HFFc6 (cell line): ENCODE results near the gene TCP1. TPM values are rescaled to one million over a fixed set of nuclear protein-coding genes. Genes with fewer than 3 reads are reported as not detected.
"Not testable (repeated sequence)": the region's sequence is repeated elsewhere in the genome, so short reads cannot be mapped to it uniquely, and the experiment has no call there.

Experiments
- DNase-seq: peaks from one replicate; pipeline ENCODE4 v3.0.0-alpha.2; 2018
- H3K27ac Mint-ChIP-seq: 2 replicates; pipeline ENCODE4 v1.8.0; 2020; ENCODE audit warnings: mild to moderate bottlenecking, mixed read lengths
- H3K27me3 Mint-ChIP-seq: 2 replicates; pipeline ENCODE4 v1.8.0; 2021; ENCODE audit warnings: mild to moderate bottlenecking, moderate library complexity, mixed read lengths; ENCODE audit not compliant: insufficient read depth
- H3K36me3 Mint-ChIP-seq: 2 replicates; pipeline ENCODE4 v1.8.0; 2021; ENCODE audit warnings: low read depth, mixed read lengths
- H3K4me1 Mint-ChIP-seq: 2 replicates; pipeline ENCODE4 v1.8.0; 2020; ENCODE audit warnings: low read depth, mixed read lengths
- H3K4me3 Mint-ChIP-seq: 2 replicates; pipeline ENCODE4 v1.8.0; 2020; ENCODE audit warnings: mild to moderate bottlenecking, moderate library complexity, mixed read lengths
- H3K9me3 Mint-ChIP-seq: 2 replicates; pipeline ENCODE4 v1.8.0; 2020; ENCODE audit warnings: mild to moderate bottlenecking, mixed read lengths
- CTCF ChIP-seq: fragments of 200-600 bp; sonication (generic); IDR thresholded peaks from 2 replicates; pipeline ENCODE4 v1.5.0; 2021; ENCODE audit warnings: antibody characterized with exemption, mild to moderate bottlenecking
- total RNA-seq, 6 experiments: library from RNA; stranded (reverse); fragmentation: NEBNext Ultra II Directional; extraction: Animal tissue kit (Norgen Biotek cat#: 25700); gene quantifications; 2 replicates in 1 of 6; 3 replicates in 5 of 6; pipeline ENCODE4 v1.2.3, GENCODE V29; 2021

TCP1 gene
- total RNA-seq, 6 experiments from 2014 or later = 212 to 270 (median 225) TPM

GRCh38 chr6:159739341-159739740 is 50.1 kb downstream of the TCP1 start:
- H3K4me1 Mint-ChIP-seq = peaks cover 5% of the 10 kb centered on the region; the same call in 1 of the 2 replicates
- no peak overlapping the region for H3K4me3 Mint-ChIP-seq
- DNase-seq = no peak
- H3K36me3 Mint-ChIP-seq = peaks cover 19% of the 10 kb centered on the region
- no peaks in the 10 kb centered on the region for H3K27me3 Mint-ChIP-seq
- H3K27ac Mint-ChIP-seq = no peak overlapping the region
- H3K9me3 Mint-ChIP-seq = no peaks in the 10 kb centered on the region
- TF ChIP-seq CTCF = no peak

GRCh38 chr6:159736908-159737307 is 52.5 kb downstream of the TCP1 start:
- H3K27ac Mint-ChIP-seq = no peak overlapping the region
- H3K4me1 Mint-ChIP-seq = peaks cover 9% of the 10 kb centered on the region; the same call in 1 of the 2 replicates
- peaks cover 15% of the 10 kb centered on the region for H3K36me3 Mint-ChIP-seq
- no peak overlapping the region for H3K4me3 Mint-ChIP-seq
- no peak for TF ChIP-seq CTCF
- no peaks in the 10 kb centered on the region for H3K27me3 Mint-ChIP-seq
- no peak for DNase-seq
- no peaks in the 10 kb centered on the region for H3K9me3 Mint-ChIP-seq

GRCh38 chr6:159733395-159733794 is 56.0 kb downstream of the TCP1 start:
- H3K9me3 Mint-ChIP-seq, H3K27me3 Mint-ChIP-seq, H3K4me3 Mint-ChIP-seq, DNase-seq, H3K27ac Mint-ChIP-seq: not testable (repeated sequence)
- Mint-ChIP-seq H3K36me3 (peaks cover 16% of the 10 kb centered on the region), H3K4me1 (peaks cover 23% of the 10 kb centered on the region)

- H3K4me3 Mint-ChIP-seq, H3K9me3 Mint-ChIP-seq, DNase-seq, H3K27ac Mint-ChIP-seq, H3K27me3 Mint-ChIP-seq: not testable (repeated sequence)
- peaks cover 23% of the 10 kb centered on the region for H3K4me1 Mint-ChIP-seq
- peaks cover 21% of the 10 kb centered on the region for H3K36me3 Mint-ChIP-seq
These were observed 56.9 kb downstream of the TCP1 start for GRCh38 chr6:159732550-159732949.

- DNase-seq = no peak
- H3K4me1 Mint-ChIP-seq = peaks cover 32% of the 10 kb centered on the region
- no peak for TF ChIP-seq CTCF
- no peaks in the 10 kb centered on the region for H3K9me3 Mint-ChIP-seq
- no peak overlapping the region for H3K27ac Mint-ChIP-seq
- peak overlapping the region; percentile 95 for H3K4me3 Mint-ChIP-seq
- peaks cover 28% of the 10 kb centered on the region for H3K36me3 Mint-ChIP-seq
- peaks cover 3% of the 10 kb centered on the region; the same call in 1 of the 2 replicates for H3K27me3 Mint-ChIP-seq
These were observed 59.1 kb downstream of the TCP1 start for GRCh38 chr6:159730332-159730676.

GRCh38 chr6:159729598-159730331 is 59.6 kb downstream of the TCP1 start:
- no peaks in the 10 kb centered on the region for H3K9me3 Mint-ChIP-seq
- peak overlapping the region; percentile 72 for H3K27ac Mint-ChIP-seq
- peak overlapping the region; percentile 95 for H3K4me3 Mint-ChIP-seq
- TF ChIP-seq CTCF = no peak
- H3K27me3 Mint-ChIP-seq = peaks cover 3% of the 10 kb centered on the region; the same call in 1 of the 2 replicates
- H3K4me1 Mint-ChIP-seq = peaks cover 32% of the 10 kb centered on the region
- H3K36me3 Mint-ChIP-seq = peaks cover 28% of the 10 kb centered on the region
- DNase-seq = no peak
